Measurements from ENCODE around the gene ADCY3. TPM values are rescaled to one million over a fixed set of nuclear protein-coding genes. Genes with fewer than 3 reads are reported as not detected.

ADCY3 gene
- total and polyA plus RNA-seq, 9 donors, result 27.1 to 150 (median 97.4) TPM

DNA sequence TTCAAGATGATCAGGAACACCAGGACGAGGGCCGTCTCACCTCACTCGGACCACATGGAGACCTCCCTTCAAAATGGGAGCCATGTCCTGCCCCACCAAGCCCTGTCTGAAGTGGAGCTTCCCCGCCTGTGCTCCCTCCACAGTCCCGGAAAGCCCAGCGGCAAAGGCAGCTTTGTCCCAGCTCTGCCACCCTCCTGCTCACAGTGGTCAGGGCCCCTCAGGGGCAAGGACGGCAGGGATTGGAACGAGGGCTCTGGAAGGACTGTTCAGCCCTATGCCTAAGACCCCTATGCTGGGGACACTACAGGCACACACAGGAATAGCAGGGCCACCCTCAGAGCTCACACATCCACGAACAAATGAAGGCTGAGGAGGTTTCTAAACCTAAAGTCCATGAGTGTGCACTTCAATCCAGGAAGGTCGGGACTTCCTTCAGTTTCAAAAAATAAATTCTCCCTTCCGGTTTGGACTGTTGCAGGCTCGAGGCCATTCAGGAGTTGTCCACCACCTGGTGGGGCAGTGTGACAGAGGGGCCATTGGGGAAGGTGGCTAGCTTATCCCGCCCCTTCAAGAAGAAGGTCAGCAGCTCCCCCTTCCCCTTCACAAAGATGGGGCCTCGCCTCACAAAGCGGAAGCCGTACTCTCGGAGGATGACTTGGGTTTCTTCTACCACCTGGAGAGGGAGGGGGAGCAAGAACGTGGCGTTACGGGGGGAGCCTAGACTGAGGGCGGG lies 100.4 kb downstream of the ADCY3 start:
- Histone ChIP-seq H3K27me3 (no peaks in the 10 kb centered on the region), H3K4me3 (no peak overlapping the region), H3K27ac (peak overlapping the region in 1 of 2 donors; percentile 31), H3K4me1 (ENCODE audit: insufficient read depth) (peaks cover 2% of the 10 kb centered on the region), H3K36me3 (peaks cover 3% of the 10 kb centered on the region), H3K9me3 (no peaks in the 10 kb centered on the region)
- TF ChIP-seq, protein P1, sequence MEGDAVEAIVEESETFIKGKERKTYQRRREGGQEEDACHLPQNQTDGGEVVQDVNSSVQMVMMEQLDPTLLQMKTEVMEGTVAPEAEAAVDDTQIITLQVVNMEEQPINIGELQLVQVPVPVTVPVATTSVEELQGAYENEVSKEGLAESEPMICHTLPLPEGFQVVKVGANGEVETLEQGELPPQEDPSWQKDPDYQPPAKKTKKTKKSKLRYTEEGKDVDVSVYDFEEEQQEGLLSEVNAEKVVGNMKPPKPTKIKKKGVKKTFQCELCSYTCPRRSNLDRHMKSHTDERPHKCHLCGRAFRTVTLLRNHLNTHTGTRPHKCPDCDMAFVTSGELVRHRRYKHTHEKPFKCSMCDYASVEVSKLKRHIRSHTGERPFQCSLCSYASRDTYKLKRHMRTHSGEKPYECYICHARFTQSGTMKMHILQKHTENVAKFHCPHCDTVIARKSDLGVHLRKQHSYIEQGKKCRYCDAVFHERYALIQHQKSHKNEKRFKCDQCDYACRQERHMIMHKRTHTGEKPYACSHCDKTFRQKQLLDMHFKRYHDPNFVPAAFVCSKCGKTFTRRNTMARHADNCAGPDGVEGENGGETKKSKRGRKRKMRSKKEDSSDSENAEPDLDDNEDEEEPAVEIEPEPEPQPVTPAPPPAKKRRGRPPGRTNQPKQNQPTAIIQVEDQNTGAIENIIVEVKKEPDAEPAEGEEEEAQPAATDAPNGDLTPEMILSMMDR (IDR thresholded peaks at IDR 0.05), result no peak
- no peak for TF ChIP-seq EP300 (IDR thresholded peaks at IDR 0.05)
- no peak for TF ChIP-seq POLR2A (IDR thresholded peaks at IDR 0.05)
- no peak for DNase-seq
- 82 to 86% (median 85%) methylated on average over 21 of the region's 21 CpGs for WGBS, 3 donors
- intact Hi-C loops (cut with DNase I), result loop anchor here in 1 of 4 donors (10.0 kb wide), 2 partner anchors 315 to 375 kb away; no protein-coding TSS in a partner anchor

DNA sequence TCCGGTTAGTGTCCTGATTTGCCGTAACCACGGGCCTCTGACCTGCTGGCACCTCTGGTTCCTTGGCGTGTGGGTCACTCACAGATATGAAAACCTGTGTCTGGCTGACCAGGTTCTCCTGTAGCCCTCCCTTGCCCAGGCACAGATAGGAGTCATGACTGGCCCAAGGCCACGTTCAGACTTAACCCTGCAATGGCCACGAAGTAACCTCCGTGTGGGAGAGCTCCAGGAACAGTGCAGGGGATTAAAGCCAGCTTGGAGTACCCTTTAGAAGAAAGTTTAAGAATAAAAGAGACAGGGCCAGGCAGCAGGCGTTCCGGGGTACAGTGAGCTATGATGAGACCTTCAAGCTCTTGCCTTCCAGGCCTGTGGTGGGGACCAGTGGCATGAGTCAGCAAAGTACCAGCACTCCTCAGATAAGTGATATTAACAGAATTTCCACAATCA lies 101.3 kb downstream of the ADCY3 start:
- peak overlapping the region in 1 of 2 donors; percentile 31 for H3K27ac ChIP-seq
- WGBS, 3 donors, result 25 to 43% (median 26%) methylated on average over 9 of the region's 9 CpGs
- no peak overlapping the region for H3K4me3 ChIP-seq
- TF ChIP-seq EP300 (IDR thresholded peaks at IDR 0.05), result no peak
- H3K4me1 ChIP-seq (ENCODE audit: insufficient read depth), result peaks cover 2% of the 10 kb centered on the region
- no peaks in the 10 kb centered on the region for H3K27me3 ChIP-seq
- peak in 1 of 5 donors; percentile 54 for DNase-seq
- H3K36me3 ChIP-seq, result peaks cover 3% of the 10 kb centered on the region
- intact Hi-C loops (cut with DNase I), result no loop called here
- no peaks in the 10 kb centered on the region for H3K9me3 ChIP-seq

DNA sequence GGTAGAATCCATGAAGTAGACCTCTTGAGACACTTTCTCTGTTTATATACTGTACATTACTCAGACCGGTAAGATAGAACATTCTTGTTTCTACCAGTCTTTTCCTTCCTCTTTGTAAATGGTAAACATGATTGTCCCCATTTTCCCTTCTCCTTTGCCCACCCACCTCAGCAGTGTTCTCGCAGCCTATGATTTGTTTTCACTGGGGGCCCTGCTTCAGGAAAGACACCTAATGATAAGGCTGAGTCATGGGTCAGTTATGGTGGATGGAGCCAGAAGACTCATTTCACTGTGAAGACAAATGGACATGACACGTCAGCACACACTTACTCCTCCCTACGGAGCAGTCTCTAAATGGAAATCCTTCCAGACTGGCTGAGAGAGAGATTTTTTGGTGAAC lies 103.2 kb downstream of the ADCY3 start:
- Histone ChIP-seq H3K36me3 (peaks cover 3% of the 10 kb centered on the region), H3K27ac (no peak overlapping the region), H3K4me3 (no peak overlapping the region), H3K27me3 (no peaks in the 10 kb centered on the region), H3K9me3 (no peaks in the 10 kb centered on the region), H3K4me1 (ENCODE audit: insufficient read depth) (peaks cover 2% of the 10 kb centered on the region)
- 65 to 77% (median 69%) methylated on average over 4 of the region's 4 CpGs for WGBS, 3 donors
- DNase-seq, result no peak
- intact Hi-C loops (cut with DNase I), result no loop called here
- TF ChIP-seq POLR2A (IDR thresholded peaks at IDR 0.05), result no peak
- TF ChIP-seq, protein P1 (IDR thresholded peaks at IDR 0.05), result no peak
- no peak for TF ChIP-seq EP300 (IDR thresholded peaks at IDR 0.05)

DNA sequence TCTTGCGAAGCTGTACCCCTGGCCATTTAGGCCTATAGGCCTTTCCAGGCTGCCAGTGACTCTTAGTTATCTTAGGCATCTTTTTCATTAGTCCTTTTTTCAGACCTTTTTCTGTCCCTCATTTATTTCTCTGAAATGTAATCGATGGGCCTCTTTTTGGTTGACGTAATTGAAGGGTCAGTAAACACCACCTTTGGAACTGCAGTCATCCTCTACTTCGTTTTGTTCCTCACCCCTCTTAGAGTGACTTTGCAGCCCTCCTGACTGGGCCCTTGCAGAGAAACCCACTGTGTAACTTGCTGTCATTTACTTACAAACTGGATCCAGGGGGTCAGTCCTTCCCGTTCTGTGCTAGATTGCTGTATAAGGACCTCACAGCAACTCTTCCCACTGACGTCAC lies 103.6 kb downstream of the ADCY3 start:
- Histone ChIP-seq H3K4me1 (ENCODE audit: insufficient read depth) (peaks cover 2% of the 10 kb centered on the region), H3K27ac (no peak overlapping the region), H3K9me3 (no peaks in the 10 kb centered on the region), H3K4me3 (no peak overlapping the region), H3K27me3 (no peaks in the 10 kb centered on the region), H3K36me3 (peaks cover 3% of the 10 kb centered on the region)
- no peak for DNase-seq
- TF ChIP-seq, protein P1 (IDR thresholded peaks at IDR 0.05), result no peak
- WGBS, 3 donors, result 90 to 94% (median 93%) methylated on average over 6 of the region's 6 CpGs
- intact Hi-C loops (cut with DNase I), result no loop called here

DNA sequence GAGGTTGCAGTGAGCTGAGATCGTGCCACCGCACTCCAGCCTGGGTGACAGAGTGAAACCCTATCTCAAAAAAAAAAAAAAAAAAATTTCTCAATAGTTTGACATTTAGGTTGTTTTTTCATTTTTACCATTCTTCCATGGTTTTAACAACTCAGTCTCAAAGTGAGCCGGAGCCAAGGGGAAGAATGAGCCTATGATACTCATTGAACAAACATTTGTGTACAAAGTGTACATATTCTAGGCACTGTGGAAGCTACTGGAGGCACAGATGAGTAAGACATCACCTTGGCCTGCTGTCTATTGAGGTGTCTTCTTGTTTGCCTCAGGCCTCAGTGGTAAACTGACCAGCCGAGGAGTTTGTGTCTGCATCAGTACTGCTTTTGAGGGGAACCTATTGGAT lies 104.9 kb downstream of the ADCY3 start:
- DNase-seq, result no peak
- Histone ChIP-seq H3K4me1 (ENCODE audit: insufficient read depth) (peaks cover 2% of the 10 kb centered on the region), H3K36me3 (no peaks in the 10 kb centered on the region), H3K27me3 (no peaks in the 10 kb centered on the region), H3K4me3 (no peak overlapping the region), H3K27ac (no peak overlapping the region), H3K9me3 (no peaks in the 10 kb centered on the region)
- 96 to 99% (median 98%) methylated on average over 4 of the region's 4 CpGs for WGBS, 3 donors
- TF ChIP-seq, protein P1 (IDR thresholded peaks at IDR 0.05), result no peak
- TF ChIP-seq POLR2A (IDR thresholded peaks at IDR 0.05), result no peak
- no peak for TF ChIP-seq EP300 (IDR thresholded peaks at IDR 0.05)
- intact Hi-C loops (cut with DNase I), result no loop called here
